ENCODE measurements around the gene SBNO2.
A peak's percentile ranks its signal among the peaks of the same experiment; 100 is the strongest.

Gene SBNO2

GRCh38 chr19:1101337-1101698 is 72.8 kb downstream of the SBNO2 start:
- no peaks in the 10 kb centered on the region for H3K27me3 Mint-ChIP-seq
- H3K27ac Mint-ChIP-seq: peak overlapping the region; percentile 84
- peak overlapping the region; percentile 42 for H3K4me3 Mint-ChIP-seq
- ATAC-seq (no peak), DNase-seq (no peak)
- H3K36me3 Mint-ChIP-seq (ENCODE audit: low read depth): peaks cover 6% of the 10 kb centered on the region
- H3K9me3 Mint-ChIP-seq: no peaks in the 10 kb centered on the region
- peaks cover 57% of the 10 kb centered on the region for H3K4me1 Mint-ChIP-seq

- Mint-ChIP-seq H3K36me3 (ENCODE audit: low read depth) (peaks cover 8% of the 10 kb centered on the region), H3K27me3 (no peaks in the 10 kb centered on the region), H3K9me3 (no peaks in the 10 kb centered on the region), H3K4me1 (peaks cover 72% of the 10 kb centered on the region), H3K4me3 (no peak overlapping the region), H3K27ac (peak overlapping the region; percentile 63)
- no peak for DNase-seq
- ATAC-seq: no peak
These were observed 75.7 kb downstream of the SBNO2 start for GRCh38 chr19:1098177-1099051.

GRCh38 chr19:1097810-1098176 is 76.3 kb downstream of the SBNO2 start:
- DNase-seq: no peak
- H3K9me3 Mint-ChIP-seq: no peaks in the 10 kb centered on the region
- no peaks in the 10 kb centered on the region for H3K27me3 Mint-ChIP-seq
- no peak for ATAC-seq
- no peak overlapping the region for H3K4me3 Mint-ChIP-seq
- peaks cover 71% of the 10 kb centered on the region for H3K4me1 Mint-ChIP-seq
- H3K36me3 Mint-ChIP-seq (ENCODE audit: low read depth): peaks cover 8% of the 10 kb centered on the region
- H3K27ac Mint-ChIP-seq: peak overlapping the region; percentile 49

GRCh38 chr19:1094978-1095701 is 78.9 kb downstream of the SBNO2 start, which contains the start of gene POLR2E:
Gene POLR2E (minus strand): TSS chr19:1095375. CDS start chr19:1095315, 60 bp downstream.
- Mint-ChIP-seq H3K27ac (peak within 1 kb of the TSS; percentile 95), H3K4me3 (peak within 1 kb of the TSS; percentile 89), H3K9me3 (no peaks in the 10 kb centered on the region), H3K27me3 (no peaks in the 10 kb centered on the region), H3K36me3 (ENCODE audit: low read depth) (peaks cover 10% of the 10 kb centered on the region), H3K4me1 (peaks cover 62% of the 10 kb centered on the region)
- DNase-seq (peak; percentile 99), ATAC-seq (peak; percentile 89)

GRCh38 chr19:1094655-1094977 is 79.5 kb downstream of the SBNO2 start:
- Mint-ChIP-seq H3K4me3 (peak overlapping the region; percentile 89), H3K9me3 (no peaks in the 10 kb centered on the region), H3K4me1 (peaks cover 57% of the 10 kb centered on the region), H3K27me3 (no peaks in the 10 kb centered on the region), H3K27ac (peak overlapping the region; percentile 95), H3K36me3 (ENCODE audit: low read depth) (peaks cover 7% of the 10 kb centered on the region)
- ATAC-seq (peak; percentile 0), DNase-seq (no peak)

- no peak for ATAC-seq
- Mint-ChIP-seq H3K36me3 (ENCODE audit: low read depth) (peaks cover 6% of the 10 kb centered on the region), H3K4me3 (peak overlapping the region; percentile 89), H3K4me1 (peaks cover 56% of the 10 kb centered on the region), H3K27ac (peak overlapping the region; percentile 95), H3K9me3 (no peaks in the 10 kb centered on the region), H3K27me3 (no peaks in the 10 kb centered on the region)
- no peak for DNase-seq
These were observed 80.1 kb downstream of the SBNO2 start for GRCh38 chr19:1093811-1094553.

- DNase-seq (no peak), ATAC-seq (no peak)
- peaks cover 57% of the 10 kb centered on the region for H3K4me1 Mint-ChIP-seq
- peaks cover 9% of the 10 kb centered on the region for H3K36me3 Mint-ChIP-seq (ENCODE audit: low read depth)
- H3K27me3 Mint-ChIP-seq: no peaks in the 10 kb centered on the region
- peak overlapping the region; percentile 31 for H3K27ac Mint-ChIP-seq
- no peaks in the 10 kb centered on the region for H3K9me3 Mint-ChIP-seq
- peak overlapping the region; percentile 89 for H3K4me3 Mint-ChIP-seq
These were observed 80.7 kb downstream of the SBNO2 start for GRCh38 chr19:1093330-1093729.

GRCh38 chr19:1091544-1092175 is 82.4 kb downstream of the SBNO2 start:
- ATAC-seq: no peak
- Mint-ChIP-seq H3K27me3 (no peaks in the 10 kb centered on the region), H3K4me1 (peaks cover 64% of the 10 kb centered on the region), H3K36me3 (ENCODE audit: low read depth) (peaks cover 18% of the 10 kb centered on the region), H3K9me3 (no peaks in the 10 kb centered on the region), H3K4me3 (no peak overlapping the region), H3K27ac (no peak overlapping the region)
- DNase-seq: no peak

- peak; percentile 72 for DNase-seq
- Mint-ChIP-seq H3K4me3 (peak overlapping the region; percentile 34), H3K9me3 (no peaks in the 10 kb centered on the region), H3K36me3 (ENCODE audit: low read depth) (peaks cover 18% of the 10 kb centered on the region), H3K27me3 (no peaks in the 10 kb centered on the region), H3K4me1 (peaks cover 62% of the 10 kb centered on the region), H3K27ac (peak overlapping the region; percentile 46)
- ATAC-seq: peak; percentile 42
These were observed 83.1 kb downstream of the SBNO2 start for GRCh38 chr19:1090731-1091543.

- peak; percentile 22 for ATAC-seq
- peaks cover 25% of the 10 kb centered on the region for H3K36me3 Mint-ChIP-seq (ENCODE audit: low read depth)
These were observed 84.2 kb downstream of the SBNO2 start for GRCh38 chr19:1089891-1090290.

GRCh38 chr19:1089126-1089771 is 84.8 kb downstream of the SBNO2 start:
- Mint-ChIP-seq H3K4me1 (peaks cover 59% of the 10 kb centered on the region), H3K36me3 (ENCODE audit: low read depth) (peaks cover 25% of the 10 kb centered on the region), H3K27ac (no peak overlapping the region), H3K9me3 (no peaks in the 10 kb centered on the region), H3K27me3 (no peaks in the 10 kb centered on the region), H3K4me3 (no peak overlapping the region)
- DNase-seq: no peak
- ATAC-seq: no peak

More at GRCh38 chr19:1089891-1090290, 84.2 kb downstream of the SBNO2 start:
- Mint-ChIP-seq H3K4me3 (no peak overlapping the region), H3K27me3 (no peaks in the 10 kb centered on the region), H3K4me1 (peaks cover 55% of the 10 kb centered on the region), H3K27ac (no peak overlapping the region), H3K9me3 (no peaks in the 10 kb centered on the region)
- no peak for DNase-seq

GRCh38 chr19:1088416-1089010 is 85.6 kb downstream of the SBNO2 start:
- DNase-seq (no peak), ATAC-seq (no peak)
- Mint-ChIP-seq H3K27ac (peak overlapping the region; percentile 81), H3K4me3 (no peak overlapping the region), H3K9me3 (no peaks in the 10 kb centered on the region), H3K27me3 (no peaks in the 10 kb centered on the region), H3K4me1 (peaks cover 60% of the 10 kb centered on the region), H3K36me3 (ENCODE audit: low read depth) (peaks cover 27% of the 10 kb centered on the region)

Data from activated naive CD8-positive, alpha-beta T cell treated with anti-CD3 and anti-CD28 coated beads, Interleukin-2, amount 50 U/mL, for 24 hours (primary cell).